SK-N-MC (cell line): ENCODE data around the gene GPRC5A.

Experiments used
- EZH2 ChIP-seq: fragments of 200-600 bp; sonication (generic); IDR thresholded peaks from one replicate; pipeline ENCODE4 v1.6.1; 2017; ENCODE audit warnings: antibody characterized with exemption
- FOXP2 ChIP-seq: optimal IDR thresholded peaks from 2 replicates; pipeline ENCODE3; 2011; ENCODE audit warnings: mild to moderate bottlenecking, moderate library complexity; ENCODE audit not compliant: insufficient read depth; ENCODE audit errors: extremely low read length, control extremely low read depth
- POLR2AphosphoS5 ChIP-seq: IDR thresholded peaks from 2 replicates; pipeline ENCODE4 v1.6.1; 2012; ENCODE audit warnings: mild to moderate bottlenecking, low read depth, low read length, borderline replicate concordance

DNA sequence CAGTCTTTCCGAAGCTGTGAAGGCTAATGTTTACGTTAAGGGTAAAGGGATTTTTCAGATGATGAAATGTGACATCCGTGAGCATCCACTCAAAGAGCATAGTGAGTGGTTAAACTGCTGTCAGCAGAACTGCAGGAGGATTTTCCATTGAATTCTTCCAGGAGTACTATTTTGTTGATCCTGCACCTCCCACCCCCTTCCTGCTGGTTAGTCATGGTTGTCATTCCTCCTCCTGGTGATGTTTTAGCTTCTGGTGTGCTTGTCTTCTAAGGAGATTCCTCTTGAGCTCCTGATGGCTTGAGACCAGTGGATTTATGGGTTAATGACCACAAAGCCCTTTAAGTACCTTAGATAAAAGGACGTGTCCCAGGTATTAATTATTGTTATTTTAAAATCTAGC is 63.0 kb downstream of the GPRC5A start:
- TF ChIP-seq EZH2 (no peak), POLR2AphosphoS5 (no peak), FOXP2 (no peak)
